GM12872 (cell line): ENCODE results near the gene FAM174B.

Experiments used
- CTCF ChIP-seq: IDR thresholded peaks from 3 replicates; pipeline ENCODE4 v1.5.1; 2011; ENCODE audit warnings: low read depth, mild to moderate bottlenecking, low read length, moderate library complexity; ENCODE audit not compliant: insufficient read depth

The FAM174B gene

GRCh38 chr15:92682741-92683510 lies 27.4 kb upstream of the FAM174B start:
- TF ChIP-seq CTCF: no peak

GRCh38 chr15:92681141-92681631 lies 25.6 kb upstream of the FAM174B start:
- no peak for TF ChIP-seq CTCF

GRCh38 chr15:92677999-92678398 lies 22.4 kb upstream of the FAM174B start:
- TF ChIP-seq CTCF: no peak

- TF ChIP-seq CTCF: no peak
Measured at GRCh38 chr15:92676561-92676960, 21.0 kb upstream of the FAM174B start.

- TF ChIP-seq CTCF: no peak
Measured at GRCh38 chr15:92675485-92675884, 19.9 kb upstream of the FAM174B start.

GRCh38 chr15:92674347-92674746 lies 18.8 kb upstream of the FAM174B start:
- TF ChIP-seq CTCF: no peak

- TF ChIP-seq CTCF: no peak
Measured at GRCh38 chr15:92672102-92672501, 16.5 kb upstream of the FAM174B start.

- TF ChIP-seq CTCF: no peak
Measured at GRCh38 chr15:92671406-92671805, 15.8 kb upstream of the FAM174B start.
